Raji (cell line): ENCODE results near the gene RTN4IP1.

Experiments used
- POLR2A ChIP-seq: IDR thresholded peaks from 2 replicates; pipeline ENCODE4 v1.6.1; 2011; ENCODE audit warnings: low read depth, low read length, control low read depth; ENCODE audit not compliant: insufficient read depth

Gene RTN4IP1

DNA sequence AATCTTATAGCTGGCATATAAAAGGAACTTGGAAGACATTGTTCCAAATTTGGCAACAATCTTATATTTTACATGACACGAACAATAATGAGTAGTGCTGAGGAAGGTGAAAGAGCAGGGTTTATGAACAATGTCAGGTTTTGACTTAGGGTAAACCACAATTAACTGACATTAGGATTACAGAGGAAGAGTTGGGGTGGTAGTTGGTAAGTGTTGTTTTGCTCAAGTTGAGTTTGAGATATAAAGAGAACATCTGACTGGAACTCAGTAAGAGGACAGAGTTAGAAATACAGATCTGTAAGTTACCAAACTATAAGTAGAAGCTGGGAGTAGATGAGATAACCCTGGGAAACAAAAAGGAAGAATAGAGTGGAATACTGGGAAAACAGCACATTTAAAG lies 15.1 kb downstream of the RTN4IP1 start:
- no peak for TF ChIP-seq POLR2A

DNA sequence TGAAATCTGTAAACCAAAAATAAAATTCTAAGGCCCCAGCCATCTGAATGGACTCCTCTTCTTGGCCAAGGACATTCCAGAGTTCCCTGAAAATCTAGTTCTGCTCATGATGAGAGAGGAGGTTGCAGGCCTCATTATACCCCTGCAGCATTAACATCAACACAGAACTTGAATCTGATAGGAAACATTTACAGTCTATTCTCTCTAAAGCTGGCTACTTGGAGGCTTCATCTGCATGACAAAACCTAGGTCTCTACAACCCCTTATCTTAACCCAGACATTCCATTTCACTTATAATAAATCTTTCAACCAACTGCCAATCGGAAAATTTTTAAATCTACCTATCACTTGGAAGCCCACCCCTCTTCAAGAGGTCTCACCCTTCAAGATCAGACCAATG lies 15.7 kb downstream of the RTN4IP1 start:
- no peak for TF ChIP-seq POLR2A

DNA sequence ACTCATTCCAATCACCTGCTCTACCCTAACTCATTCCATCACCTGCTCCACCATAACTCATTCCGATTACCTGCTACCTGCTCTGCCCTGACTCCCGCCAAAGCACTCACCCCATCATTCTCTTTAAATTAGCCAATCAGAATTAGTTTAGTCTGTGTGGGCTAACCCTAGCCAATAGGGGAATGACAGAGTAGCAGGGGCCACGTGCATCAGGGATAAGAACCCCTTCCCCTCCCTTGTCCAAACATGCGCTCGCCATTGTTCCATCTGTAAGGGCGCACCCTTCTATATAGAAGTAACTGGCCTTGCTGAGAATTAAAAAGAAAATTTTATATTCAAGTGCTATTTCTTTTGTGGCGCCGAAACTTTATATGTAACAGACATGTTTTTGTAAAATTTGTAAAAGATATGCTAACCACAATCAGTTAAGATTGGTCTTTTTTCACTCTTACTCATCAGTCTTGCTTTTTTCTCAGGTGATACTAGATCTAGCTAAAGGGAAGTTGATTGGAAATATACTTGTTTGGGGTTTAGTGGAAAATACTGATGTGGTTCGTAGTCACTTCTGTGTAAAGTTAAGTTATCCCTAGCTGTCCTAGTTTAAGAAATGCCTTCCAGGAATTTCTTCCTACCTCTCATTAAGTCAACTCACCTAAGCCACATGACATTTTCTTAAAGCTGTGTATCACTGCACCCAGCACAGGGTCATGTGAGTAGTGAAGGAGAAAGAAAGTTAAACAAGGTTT lies 16.5 kb downstream of the RTN4IP1 start:
- no peak for TF ChIP-seq POLR2A

DNA sequence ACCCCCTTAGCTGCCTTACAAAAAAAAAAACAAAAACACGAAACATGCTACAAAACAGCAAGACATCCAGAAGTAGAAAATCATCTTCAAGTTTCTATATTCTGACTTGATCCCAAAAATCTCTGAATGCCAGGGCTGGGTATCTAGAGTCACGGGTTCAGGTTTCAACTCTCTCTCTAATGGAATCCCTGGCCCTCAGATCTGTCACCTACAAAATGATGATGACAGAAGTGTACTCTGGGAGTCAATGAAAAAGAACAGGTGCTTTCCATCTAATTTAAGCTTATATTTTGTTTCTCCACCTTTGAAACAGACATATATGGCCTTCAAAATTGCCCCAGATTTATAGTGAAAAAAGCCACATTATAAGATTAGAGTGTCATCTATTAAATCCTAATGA lies 18.3 kb downstream of the RTN4IP1 start:
- no peak for TF ChIP-seq POLR2A

DNA sequence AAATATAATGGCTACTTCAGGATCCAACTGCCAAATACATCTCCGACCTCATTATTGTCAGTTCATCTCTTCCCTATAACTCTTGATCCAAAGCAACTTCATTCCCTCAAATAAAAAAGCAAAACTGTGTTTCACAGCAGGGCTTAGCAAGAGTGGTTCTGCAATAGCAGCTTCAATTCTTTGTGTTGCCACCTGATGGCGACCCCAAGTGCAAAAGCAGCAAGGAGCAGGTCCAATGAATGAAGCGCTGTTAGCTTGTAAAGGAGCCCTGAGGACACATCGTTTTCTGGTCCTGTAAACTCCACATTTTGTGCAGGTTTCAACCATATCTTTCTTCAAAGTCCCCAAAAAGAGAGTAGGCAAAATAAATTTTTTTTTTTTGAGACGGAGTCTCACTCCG lies 19.6 kb downstream of the RTN4IP1 start:
- no peak for TF ChIP-seq POLR2A

DNA sequence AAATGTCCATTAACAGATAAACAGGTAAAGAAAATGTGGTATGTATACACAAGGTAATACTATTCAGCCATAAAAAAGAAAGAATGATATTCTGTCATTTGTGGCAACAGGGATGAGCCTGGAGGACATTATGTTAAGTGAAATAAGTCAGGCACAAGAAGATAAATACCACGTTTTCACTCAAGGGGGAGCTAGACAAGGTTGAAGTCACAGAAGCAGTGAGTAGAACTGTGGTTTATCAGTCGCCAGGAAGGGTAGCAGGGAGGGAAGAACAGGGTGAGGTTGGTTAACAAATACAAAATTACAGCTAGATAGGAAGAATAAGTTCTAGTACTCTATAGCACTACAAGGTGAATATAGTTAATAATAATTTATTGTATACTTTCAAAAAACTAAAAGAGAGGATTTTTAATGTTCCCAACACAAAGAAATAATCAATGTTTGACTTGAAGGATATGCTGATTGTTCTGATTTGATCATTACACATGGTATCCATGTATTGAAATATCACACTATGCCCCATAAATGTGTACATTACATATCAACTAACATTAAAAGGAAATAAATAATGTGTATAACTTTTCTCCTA lies 21.1 kb downstream of the RTN4IP1 start:
- TF ChIP-seq POLR2A = no peak

DNA sequence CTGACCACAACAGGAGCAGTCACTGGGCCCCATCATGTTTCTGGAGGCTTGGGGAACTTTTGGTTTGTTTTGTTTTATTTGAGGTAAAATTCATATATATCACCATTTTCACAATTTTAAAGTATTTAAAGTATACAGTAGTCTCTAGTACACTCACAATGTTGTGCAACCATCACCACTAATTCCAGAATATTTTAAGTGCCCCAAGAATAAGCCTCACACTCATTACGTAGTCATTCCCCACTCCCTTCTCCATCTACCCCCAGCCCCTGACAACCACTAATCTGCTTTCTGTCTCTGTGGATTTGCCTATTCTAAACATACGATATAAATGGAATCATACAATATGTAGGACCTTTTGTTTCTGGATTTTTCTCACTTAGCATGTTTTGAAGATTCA lies 29.0 kb downstream of the RTN4IP1 start:
- no peak for TF ChIP-seq POLR2A

DNA sequence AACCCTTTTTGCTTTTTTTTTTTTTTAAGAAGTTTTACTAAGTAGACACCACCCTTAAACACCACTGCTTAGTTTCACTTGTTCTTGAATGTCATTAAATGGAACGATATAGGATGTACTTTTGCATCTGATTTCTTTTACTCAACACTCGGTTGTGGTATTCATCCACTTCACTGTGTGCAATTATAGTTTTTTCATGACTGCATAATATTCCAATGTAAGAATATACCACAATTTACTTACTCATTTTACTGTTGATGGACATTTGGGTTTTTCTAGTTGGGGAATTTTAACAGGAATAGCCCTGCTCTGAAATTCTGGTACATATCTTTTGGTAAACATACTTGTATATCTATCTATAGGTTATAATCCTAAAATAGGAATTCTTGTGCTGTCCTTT lies 29.9 kb downstream of the RTN4IP1 start:
- TF ChIP-seq POLR2A = no peak

DNA sequence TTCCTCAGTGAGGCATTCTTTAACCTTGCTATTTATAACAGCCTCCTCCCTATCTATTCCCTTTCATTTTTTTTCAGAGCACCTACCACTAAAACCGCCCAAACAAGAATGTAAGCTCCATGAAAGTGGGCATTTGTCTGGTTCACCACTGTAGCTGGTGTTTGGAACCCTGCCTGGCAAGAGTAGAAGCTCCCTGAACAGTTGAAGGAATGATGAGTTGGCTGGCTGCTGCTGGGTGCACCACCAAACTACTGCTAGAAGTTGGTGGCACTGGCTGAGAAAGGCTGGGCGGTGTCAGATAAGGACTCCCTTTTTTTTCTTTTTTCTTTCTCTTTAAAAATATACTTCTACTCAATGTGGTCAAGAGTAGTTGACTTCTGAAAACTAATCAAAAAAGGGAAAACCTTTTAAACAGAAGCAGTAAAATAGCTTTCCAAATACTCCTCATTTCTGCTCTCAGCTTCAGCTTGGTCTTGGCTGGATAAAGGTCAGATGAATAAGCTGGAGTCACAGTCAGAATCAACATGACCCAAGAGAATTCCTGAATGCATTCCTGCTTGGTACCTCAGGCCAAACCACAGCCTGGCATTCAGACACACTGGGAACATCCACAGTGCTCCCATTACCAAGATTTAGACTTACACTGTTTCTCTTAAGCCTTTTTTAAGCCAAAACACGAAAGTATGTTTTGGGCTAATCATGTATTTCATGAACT lies 38.0 kb downstream of the RTN4IP1 start:
- no peak for TF ChIP-seq POLR2A

DNA sequence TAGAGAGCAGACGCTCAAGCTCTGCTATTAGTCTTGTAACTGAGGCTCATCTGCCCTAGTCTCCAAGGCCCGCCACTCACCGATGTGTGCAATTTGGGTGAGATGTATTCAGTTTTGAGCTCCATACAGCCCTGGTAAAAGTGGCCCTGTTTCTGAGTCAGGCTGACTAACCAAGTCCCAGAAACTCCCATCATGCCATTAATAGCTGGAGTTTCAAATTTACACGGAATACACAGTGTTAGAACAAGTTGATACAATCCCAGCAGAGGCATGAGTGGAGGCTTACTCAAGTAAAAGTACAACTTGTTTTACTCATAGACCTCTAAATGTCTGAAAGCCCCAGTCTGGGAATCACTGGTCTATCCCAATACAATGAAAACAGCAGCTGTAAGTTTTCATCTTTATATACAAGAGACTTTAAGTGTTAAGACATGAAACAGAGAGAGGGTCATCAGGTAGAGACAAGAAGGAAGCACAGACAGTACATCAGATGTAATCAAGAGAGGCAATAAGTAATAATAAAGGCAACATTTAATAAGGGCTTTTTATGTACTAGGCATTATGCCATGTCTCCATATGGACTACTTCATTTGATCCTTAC lies 42.4 kb downstream of the RTN4IP1 start:
- no peak for TF ChIP-seq POLR2A

DNA sequence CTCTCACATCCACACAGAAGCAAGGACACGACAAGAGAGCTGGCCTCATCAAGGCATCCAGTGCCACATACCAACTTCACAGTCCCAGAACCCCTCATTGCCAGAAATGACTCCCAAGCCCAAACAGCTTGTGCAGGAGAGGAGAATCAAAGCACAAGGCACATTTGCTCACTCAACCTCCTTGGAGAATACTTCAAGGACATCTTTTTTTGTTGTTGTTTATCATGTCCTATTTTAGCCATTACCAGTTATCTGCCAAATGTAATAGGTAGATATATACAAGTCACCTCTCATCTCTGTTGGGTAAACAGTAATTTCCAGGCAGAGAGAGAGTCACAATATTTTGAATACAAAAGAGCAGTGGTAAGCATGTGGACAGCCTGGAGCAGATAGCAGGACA lies 47.8 kb downstream of the RTN4IP1 start:
- TF ChIP-seq POLR2A = no peak

DNA sequence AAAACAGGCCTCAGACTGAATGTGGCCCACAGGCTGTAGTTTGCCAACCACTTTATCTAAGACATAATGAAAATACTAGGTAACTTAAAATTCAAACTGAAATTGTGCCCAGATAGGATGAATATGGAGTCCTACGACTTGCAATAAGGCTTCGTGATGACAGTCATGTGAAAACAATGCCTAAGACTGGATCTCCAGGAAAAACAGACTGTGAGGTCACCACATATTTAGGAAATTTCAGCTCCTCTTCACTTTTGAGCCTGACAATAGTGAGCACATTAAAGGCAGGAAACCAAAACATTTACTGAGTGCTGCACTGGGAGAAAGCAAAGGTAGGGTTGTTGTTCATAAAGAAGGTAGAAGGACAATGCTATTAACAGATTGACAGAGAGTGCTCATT lies 50.0 kb downstream of the RTN4IP1 start:
- no peak for TF ChIP-seq POLR2A

DNA sequence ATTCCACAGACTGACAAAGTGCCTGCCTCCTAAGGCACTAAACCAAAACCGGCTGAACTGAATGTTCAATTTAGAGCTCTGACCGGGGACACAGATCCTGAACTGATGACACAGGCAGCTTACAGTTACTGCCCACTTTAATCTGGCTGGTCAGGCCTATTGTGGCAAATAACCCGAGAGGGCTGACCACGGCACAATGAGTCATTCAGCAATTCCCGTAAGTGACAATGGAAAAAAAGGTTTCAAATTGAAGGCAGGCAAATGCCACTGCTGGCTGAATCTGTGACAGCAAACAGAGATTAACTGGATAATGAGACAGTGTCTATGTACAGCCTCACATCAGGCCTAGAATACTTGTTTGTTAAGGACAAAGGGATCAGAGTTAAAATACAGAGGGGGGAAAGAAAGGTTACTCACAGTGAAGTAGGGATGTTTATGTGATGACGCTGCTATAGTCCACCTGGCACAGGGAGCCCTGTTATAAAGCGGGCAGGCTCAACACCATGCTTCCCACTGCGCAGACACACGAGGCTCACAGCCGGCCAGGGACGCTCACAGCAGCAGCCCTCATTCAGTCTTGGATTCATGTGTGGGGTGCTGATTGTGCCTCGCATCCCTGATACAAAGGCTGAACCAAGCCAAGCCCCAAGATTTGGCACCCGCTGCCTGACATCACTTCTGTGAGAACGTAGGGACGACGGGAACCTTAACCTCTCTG lies 54.4 kb downstream of the RTN4IP1 start:
- no peak for TF ChIP-seq POLR2A

DNA sequence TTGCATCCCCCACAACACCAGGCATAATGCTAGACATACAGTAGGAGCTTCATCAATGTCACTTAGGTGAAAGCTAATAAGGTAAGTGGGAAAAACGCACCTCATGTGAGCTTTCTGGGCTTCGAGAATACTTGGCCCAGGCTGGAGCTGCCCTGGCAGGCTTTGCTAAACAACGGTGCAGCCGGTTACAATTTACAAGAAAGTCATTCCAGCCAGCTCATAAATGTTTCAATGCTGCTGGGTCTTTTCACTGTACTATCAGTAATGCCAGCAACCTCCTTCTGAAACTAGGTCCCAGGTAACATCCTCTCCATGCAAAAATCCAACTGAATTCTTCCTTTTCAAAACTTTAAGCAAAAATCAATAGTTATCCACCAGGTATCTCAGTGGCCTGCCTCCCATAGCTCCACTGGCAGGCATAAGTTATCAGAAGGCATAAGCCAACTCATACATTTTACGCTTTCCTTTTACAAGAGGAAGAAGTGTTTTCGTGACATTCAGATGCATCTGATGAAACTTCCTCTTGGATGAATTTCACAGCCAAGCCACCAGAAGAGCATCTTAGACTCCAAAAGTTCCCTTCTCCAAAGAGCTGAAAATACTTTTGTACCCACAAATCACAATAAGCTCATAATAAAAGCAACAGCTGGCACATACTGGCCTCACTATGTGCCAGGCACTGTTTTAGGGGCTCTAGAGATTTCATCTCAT lies 56.3 kb downstream of the RTN4IP1 start:
- TF ChIP-seq POLR2A = no peak

DNA sequence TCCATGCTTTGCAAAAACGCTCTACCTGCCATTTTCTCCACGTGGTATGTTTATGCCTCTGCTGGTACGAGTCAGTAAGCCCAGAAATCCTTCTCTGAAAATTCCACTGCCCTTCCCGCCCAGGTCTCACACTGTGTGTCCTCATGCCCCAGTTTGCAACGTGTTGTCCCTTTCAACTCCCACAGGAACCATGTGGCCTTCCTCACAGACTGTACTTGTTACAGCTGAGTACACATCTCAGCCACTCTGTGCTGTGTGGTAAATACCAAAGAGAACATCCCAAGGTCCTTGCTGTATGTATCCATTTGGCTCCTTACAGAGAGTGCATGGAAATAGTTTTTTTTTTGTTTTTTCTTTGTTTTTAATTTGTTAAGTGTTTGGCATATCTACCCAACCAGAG lies 56.9 kb downstream of the RTN4IP1 start:
- no peak for TF ChIP-seq POLR2A
